WTC11 (cell line): ENCODE results near the gene SMLR1. TPM values are rescaled to one million over a fixed set of nuclear protein-coding genes. Genes with fewer than 3 reads are reported as not detected.

Source experiments
- ATAC-seq: fragments of 200-7000 bp; cut with Tn5 transposase; 2 replicates; pipeline ENCODE4 v1.10.0; 2021; ENCODE audit warnings: mild to moderate bottlenecking, moderate library complexity
- CTCF ChIA-PET: fragments of 300-600 bp; sonication (Branson Sonifier 250); formaldehyde crosslinking; loops from one replicate; lab custom pipeline; 2021; ENCODE audit warnings: antibody characterized with exemption; lab: Charles Lee
- POLR2A ChIA-PET: fragments of 350-600 bp; sonication (Branson Sonifier 250); formaldehyde crosslinking; loops from one replicate; lab custom pipeline; 2021; ENCODE audit warnings: antibody characterized with exemption; lab: Charles Lee
- DNase-seq: peaks from one replicate; pipeline ENCODE4 v3.0.0; 2021; ENCODE audit warnings: low spot score
- H3K27ac Mint-ChIP-seq: 2 replicates; pipeline ENCODE4 v1.8.0; 2021; ENCODE audit warnings: mixed read lengths
- H3K27me3 Mint-ChIP-seq: 2 replicates; pipeline ENCODE4 v1.8.0; 2021; ENCODE audit warnings: low read depth, mild to moderate bottlenecking, moderate library complexity, mixed read lengths
- H3K36me3 Mint-ChIP-seq: 2 replicates; pipeline ENCODE4 v1.8.0; 2021; ENCODE audit warnings: mixed read lengths
- H3K4me1 Mint-ChIP-seq: 2 replicates; pipeline ENCODE4 v1.8.0; 2022; ENCODE audit warnings: mixed read lengths
- H3K4me3 Mint-ChIP-seq: 2 replicates; pipeline ENCODE4 v1.8.0; 2021; ENCODE audit warnings: mild to moderate bottlenecking, moderate library complexity, mixed read lengths
- H3K9me3 Mint-ChIP-seq: 2 replicates; pipeline ENCODE4 v1.8.0; 2021; ENCODE audit warnings: mixed read lengths
- AFF4 ChIP-seq: sonication (generic); formaldehyde crosslinking; IDR thresholded peaks from 2 replicates; pipeline ENCODE4 v1.8.1; 2023; ENCODE audit warnings: mild to moderate bottlenecking, missing genetic modification reagents, borderline replicate concordance
- CTCF ChIP-seq: fragments of 200-600 bp; IDR thresholded peaks from 2 replicates; pipeline ENCODE4 v1.8.0; 2022; ENCODE audit warnings: antibody characterized with exemption
- ESRRA ChIP-seq: sonication (generic); formaldehyde crosslinking; IDR thresholded peaks from 2 replicates; pipeline ENCODE4 v1.8.1; 2022; ENCODE audit warnings: mild to moderate bottlenecking, missing genetic modification reagents, borderline replicate concordance
- ETV6 ChIP-seq: sonication (generic); formaldehyde crosslinking; IDR thresholded peaks from 2 replicates; pipeline ENCODE4 v1.8.1; 2022; ENCODE audit warnings: mild to moderate bottlenecking, missing genetic modification reagents
- FOXJ3 ChIP-seq: sonication (generic); formaldehyde crosslinking; IDR thresholded peaks from 2 replicates; pipeline ENCODE4 v1.9.0; 2021; ENCODE audit warnings: missing genetic modification reagents, mild to moderate bottlenecking, borderline replicate concordance
- FOXP1 ChIP-seq: sonication (generic); formaldehyde crosslinking; IDR thresholded peaks from 2 replicates; pipeline ENCODE4 v1.8.0; 2022; ENCODE audit warnings: missing genetic modification reagents, mild to moderate bottlenecking, moderate library complexity, borderline replicate concordance
- GABPB1 ChIP-seq: sonication (generic); formaldehyde crosslinking; IDR thresholded peaks from 2 replicates; pipeline ENCODE4 v1.8.1; 2023; ENCODE audit warnings: mild to moderate bottlenecking, missing genetic modification reagents
- NFYB ChIP-seq: sonication (generic); formaldehyde crosslinking; conservative IDR thresholded peaks from 2 replicates; pipeline ENCODE4 v1.8.0; 2022; ENCODE audit warnings: low read depth, missing genetic modification reagents
- NR1H2 ChIP-seq: sonication (generic); formaldehyde crosslinking; IDR thresholded peaks from 2 replicates; pipeline ENCODE4 v1.9.0; 2021; ENCODE audit warnings: mild to moderate bottlenecking, moderate library complexity, missing genetic modification reagents
- OVOL2 ChIP-seq: fragments of 250-450 bp; sonication (Bioruptor Pico); IDR thresholded peaks from 2 replicates; pipeline ENCODE4 v1.9.0; 2021; ENCODE audit warnings: mild to moderate bottlenecking, borderline replicate concordance
- PRRX2 ChIP-seq: fragments of 250-450 bp; sonication (Bioruptor Pico); IDR thresholded peaks from 2 replicates; pipeline ENCODE4 v1.8.0; 2021; ENCODE audit warnings: mild to moderate bottlenecking
- SOX15 ChIP-seq: fragments of 250-450 bp; sonication (Bioruptor Pico); IDR thresholded peaks from 2 replicates; pipeline ENCODE4 v1.9.0; 2021; ENCODE audit warnings: mild to moderate bottlenecking
- SP1 ChIP-seq: sonication (generic); formaldehyde crosslinking; conservative IDR thresholded peaks from 2 replicates; pipeline ENCODE4 v1.8.1; 2022; ENCODE audit warnings: missing genetic modification reagents
- TCF7 ChIP-seq: sonication (generic); formaldehyde crosslinking; IDR thresholded peaks from 2 replicates; pipeline ENCODE4 v1.8.0; 2022; ENCODE audit warnings: mild to moderate bottlenecking, low read depth, missing genetic modification reagents, moderate library complexity
- TEAD4 ChIP-seq: sonication (generic); formaldehyde crosslinking; IDR thresholded peaks from 2 replicates; pipeline ENCODE4 v1.8.0; 2022; ENCODE audit warnings: mild to moderate bottlenecking, missing genetic modification reagents
- ZNF232 ChIP-seq: sonication (generic); formaldehyde crosslinking; IDR thresholded peaks from 2 replicates; pipeline ENCODE4 v1.8.0; 2022; ENCODE audit warnings: mild to moderate bottlenecking, missing genetic modification reagents
- total RNA-seq: library from RNA; stranded (reverse); gene quantifications from 3 replicates; pipeline ENCODE4 v1.2.3, GENCODE V29; 2021
- TF ChIP-seq, protein P1 (sequence below): sonication (generic); formaldehyde crosslinking; conservative IDR thresholded peaks from 2 replicates; pipeline ENCODE4 v1.8.1; 2022; ENCODE audit warnings: mild to moderate bottlenecking, missing genetic modification reagents
- TF ChIP-seq, protein P2 (sequence below): sonication (generic); formaldehyde crosslinking; IDR thresholded peaks from 2 replicates; pipeline ENCODE4 v1.8.1; 2022; ENCODE audit warnings: missing genetic modification reagents, borderline replicate concordance
- TF ChIP-seq, protein P3 (sequence below): fragments of 250-450 bp; sonication (Bioruptor Pico); IDR thresholded peaks from 2 replicates; pipeline ENCODE4 v1.8.0; 2021; ENCODE audit warnings: mild to moderate bottlenecking
- TF ChIP-seq, protein P4 (sequence below): sonication (generic); formaldehyde crosslinking; IDR thresholded peaks from 2 replicates; pipeline ENCODE4 v1.8.0; 2022; ENCODE audit warnings: mild to moderate bottlenecking, missing genetic modification reagents

The SMLR1 gene
- total RNA-seq, 1 experiment from 2014 or later, result not detected

GRCh38 chr6:130788954-130789353 lies 38.3 kb upstream of the SMLR1 start:
- H3K4me3 Mint-ChIP-seq, result no peak overlapping the region
- H3K27me3 Mint-ChIP-seq, result no peaks in the 10 kb centered on the region
- CTCF ChIA-PET, result no interaction called here
- POLR2A ChIA-PET, result interaction anchor here (0.6 kb wide), 1 partner anchor 25 kb away, joined by 3 read pairs; no protein-coding TSS in a partner anchor
- H3K4me1 Mint-ChIP-seq, result peaks cover 5% of the 10 kb centered on the region
- H3K36me3 Mint-ChIP-seq, result no peaks in the 10 kb centered on the region
- ATAC-seq (peak; percentile 41; the same call in 1 of the 2 replicates), DNase-seq (no peak)
- H3K27ac Mint-ChIP-seq, result no peak overlapping the region
- no peaks in the 10 kb centered on the region for H3K9me3 Mint-ChIP-seq
- TF ChIP-seq, protein P1, sequence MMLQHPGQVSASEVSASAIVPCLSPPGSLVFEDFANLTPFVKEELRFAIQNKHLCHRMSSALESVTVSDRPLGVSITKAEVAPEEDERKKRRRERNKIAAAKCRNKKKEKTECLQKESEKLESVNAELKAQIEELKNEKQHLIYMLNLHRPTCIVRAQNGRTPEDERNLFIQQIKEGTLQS (CRISPR knock-in tag), result no peak
- TF ChIP-seq SOX15 (CRISPR knock-in tag) (no peak), FOXP1 (CRISPR knock-in tag) (no peak), AFF4 (no peak), CTCF (no peak)

DNA sequence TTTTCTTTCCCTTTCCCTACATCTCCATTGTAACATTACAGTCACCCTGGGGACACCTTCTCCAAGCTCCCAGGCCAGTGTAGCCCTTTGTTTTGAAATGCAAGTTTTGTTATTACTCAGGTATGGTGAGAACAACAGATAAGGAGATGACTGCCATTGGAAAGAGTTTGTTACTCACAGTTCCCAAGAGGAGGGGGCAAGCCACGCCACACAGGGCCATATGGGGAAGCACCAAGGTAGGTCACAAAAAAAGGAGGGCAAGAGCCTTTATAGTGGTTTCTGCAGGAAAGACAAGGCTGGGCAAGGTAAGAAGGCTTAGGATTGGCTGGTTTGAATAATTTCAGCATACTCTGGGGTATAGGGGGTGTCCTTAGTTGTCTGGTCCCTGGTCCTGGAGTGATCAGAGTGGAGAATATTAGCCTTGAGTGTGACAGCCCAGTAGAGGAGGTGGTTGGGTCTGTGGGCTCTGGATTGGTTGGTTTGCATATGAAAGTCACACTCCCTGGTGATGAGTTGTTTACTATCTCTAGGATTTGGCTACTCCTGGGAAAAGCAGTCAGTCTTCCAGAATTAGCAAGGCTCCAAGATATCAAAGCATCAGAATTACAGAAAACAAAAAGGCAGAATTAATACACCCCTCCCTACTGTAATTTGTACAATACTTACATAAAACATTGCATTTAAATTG lies 33.1 kb upstream of the SMLR1 start:
- no peaks in the 10 kb centered on the region for H3K27me3 Mint-ChIP-seq
- TF ChIP-seq, protein P2, sequence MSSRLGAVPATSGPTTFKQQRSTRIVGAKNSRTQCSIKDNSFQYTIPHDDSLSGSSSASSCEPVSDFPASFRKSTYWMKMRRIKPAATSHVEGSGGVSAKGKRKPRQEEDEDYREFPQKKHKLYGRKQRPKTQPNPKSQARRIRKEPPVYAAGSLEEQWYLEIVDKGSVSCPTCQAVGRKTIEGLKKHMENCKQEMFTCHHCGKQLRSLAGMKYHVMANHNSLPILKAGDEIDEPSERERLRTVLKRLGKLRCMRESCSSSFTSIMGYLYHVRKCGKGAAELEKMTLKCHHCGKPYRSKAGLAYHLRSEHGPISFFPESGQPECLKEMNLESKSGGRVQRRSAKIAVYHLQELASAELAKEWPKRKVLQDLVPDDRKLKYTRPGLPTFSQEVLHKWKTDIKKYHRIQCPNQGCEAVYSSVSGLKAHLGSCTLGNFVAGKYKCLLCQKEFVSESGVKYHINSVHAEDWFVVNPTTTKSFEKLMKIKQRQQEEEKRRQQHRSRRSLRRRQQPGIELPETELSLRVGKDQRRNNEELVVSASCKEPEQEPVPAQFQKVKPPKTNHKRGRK (CRISPR knock-in tag), result no peak
- TF ChIP-seq NR1H2 (CRISPR knock-in tag) (no peak), ZNF232 (CRISPR knock-in tag) (no peak)
- TF ChIP-seq, all 79 proteins: peak for 0
- Mint-ChIP-seq H3K36me3 (no peaks in the 10 kb centered on the region), H3K9me3 (peaks cover 7% of the 10 kb centered on the region), H3K4me1 (peaks cover 32% of the 10 kb centered on the region), H3K4me3 (no peak overlapping the region), H3K27ac (peak overlapping the region; percentile 22; the same call in 1 of the 2 replicates)
- ATAC-seq, result peak; percentile 71
- ChIA-PET CTCF (no interaction called here), POLR2A (no interaction called here)
- no peak for DNase-seq

- H3K27ac Mint-ChIP-seq, result no peak overlapping the region
- no peak for ATAC-seq
- TF ChIP-seq ZNF232 (CRISPR knock-in tag), result no peak
- TF ChIP-seq ETV6 (CRISPR knock-in tag), result no peak
- TF ChIP-seq OVOL2 (CRISPR knock-in tag), result no peak
- TF ChIP-seq, protein P3, sequence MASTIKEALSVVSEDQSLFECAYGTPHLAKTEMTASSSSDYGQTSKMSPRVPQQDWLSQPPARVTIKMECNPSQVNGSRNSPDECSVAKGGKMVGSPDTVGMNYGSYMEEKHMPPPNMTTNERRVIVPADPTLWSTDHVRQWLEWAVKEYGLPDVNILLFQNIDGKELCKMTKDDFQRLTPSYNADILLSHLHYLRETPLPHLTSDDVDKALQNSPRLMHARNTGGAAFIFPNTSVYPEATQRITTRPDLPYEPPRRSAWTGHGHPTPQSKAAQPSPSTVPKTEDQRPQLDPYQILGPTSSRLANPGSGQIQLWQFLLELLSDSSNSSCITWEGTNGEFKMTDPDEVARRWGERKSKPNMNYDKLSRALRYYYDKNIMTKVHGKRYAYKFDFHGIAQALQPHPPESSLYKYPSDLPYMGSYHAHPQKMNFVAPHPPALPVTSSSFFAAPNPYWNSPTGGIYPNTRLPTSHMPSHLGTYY (CRISPR knock-in tag), result no peak
- TF ChIP-seq SOX15 (CRISPR knock-in tag), result no peak
- TF ChIP-seq NFYB (CRISPR knock-in tag), result no peak
- TF ChIP-seq TCF7 (CRISPR knock-in tag), result no peak
- TF ChIP-seq SP1 (CRISPR knock-in tag), result no peak
- TF ChIP-seq, protein P4, sequence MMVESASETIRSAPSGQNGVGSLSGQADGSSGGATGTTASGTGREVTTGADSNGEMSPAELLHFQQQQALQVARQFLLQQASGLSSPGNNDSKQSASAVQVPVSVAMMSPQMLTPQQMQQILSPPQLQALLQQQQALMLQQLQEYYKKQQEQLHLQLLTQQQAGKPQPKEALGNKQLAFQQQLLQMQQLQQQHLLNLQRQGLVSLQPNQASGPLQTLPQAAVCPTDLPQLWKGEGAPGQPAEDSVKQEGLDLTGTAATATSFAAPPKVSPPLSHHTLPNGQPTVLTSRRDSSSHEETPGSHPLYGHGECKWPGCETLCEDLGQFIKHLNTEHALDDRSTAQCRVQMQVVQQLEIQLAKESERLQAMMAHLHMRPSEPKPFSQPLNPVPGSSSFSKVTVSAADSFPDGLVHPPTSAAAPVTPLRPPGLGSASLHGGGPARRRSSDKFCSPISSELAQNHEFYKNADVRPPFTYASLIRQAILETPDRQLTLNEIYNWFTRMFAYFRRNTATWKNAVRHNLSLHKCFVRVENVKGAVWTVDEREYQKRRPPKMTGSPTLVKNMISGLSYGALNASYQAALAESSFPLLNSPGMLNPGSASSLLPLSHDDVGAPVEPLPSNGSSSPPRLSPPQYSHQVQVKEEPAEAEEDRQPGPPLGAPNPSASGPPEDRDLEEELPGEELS (CRISPR knock-in tag), result no peak
- no peak for TF ChIP-seq PRRX2
- TF ChIP-seq FOXJ3 (CRISPR knock-in tag), result no peak
- no peak for TF ChIP-seq GABPB1 (CRISPR knock-in tag)
- no peak for TF ChIP-seq TEAD4 (CRISPR knock-in tag)
- no peak for TF ChIP-seq ESRRA (CRISPR knock-in tag)
Observed at GRCh38 chr6:130794738-130795137, 32.5 kb upstream of the SMLR1 start.

More at GRCh38 chr6:130794738-130795137, 32.5 kb upstream of the SMLR1 start:
- ChIA-PET POLR2A (no interaction called here), CTCF (interaction anchor here (1.2 kb wide), 1 partner anchor 51 kb away, joined by 3 read pairs; no protein-coding TSS in a partner anchor)
- Mint-ChIP-seq H3K4me3 (no peak overlapping the region), H3K36me3 (no peaks in the 10 kb centered on the region), H3K4me1 (peaks cover 32% of the 10 kb centered on the region), H3K27me3 (no peaks in the 10 kb centered on the region), H3K9me3 (peaks cover 12% of the 10 kb centered on the region)
- DNase-seq, result no peak
